NCI-H510A (cell line): Measurements from ENCODE around the gene CCND1.
"Not testable (repeated sequence)": the region's sequence is repeated elsewhere in the genome, so short reads cannot be mapped to it uniquely, and the experiment has no call there.

Source experiments
- DNase-seq: peaks from one replicate; lab custom pipeline; 2025; lab: John Stamatoyannopoulos, UW

CCND1 gene

GRCh38 chr11:69666752-69667536 lies 26.0 kb downstream of the CCND1 start:
- DNase-seq, result no peak

- no peak for DNase-seq
Measured at GRCh38 chr11:69667619-69668604, 27.0 kb downstream of the CCND1 start.

DNA sequence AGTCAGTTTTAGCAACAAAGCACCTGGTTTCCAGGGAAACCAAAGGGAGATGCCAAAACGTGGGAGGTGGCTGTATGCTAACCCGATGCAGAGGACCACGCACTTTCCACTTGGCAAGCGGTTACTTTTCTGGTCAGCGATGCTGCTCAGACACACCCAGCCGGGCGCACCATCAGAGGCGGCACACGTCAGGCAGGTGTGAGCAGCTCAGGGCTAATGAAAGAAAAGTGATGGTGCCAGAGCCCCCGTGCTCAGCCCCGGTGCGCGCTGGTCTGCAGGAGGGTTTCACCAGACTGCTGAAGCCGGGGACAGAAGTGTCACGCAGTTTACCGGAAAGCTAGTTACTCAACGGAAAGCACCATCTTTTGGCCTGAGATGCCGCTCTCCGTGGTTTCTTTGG lies 28.5 kb downstream of the CCND1 start:
- DNase-seq, result no peak

DNA sequence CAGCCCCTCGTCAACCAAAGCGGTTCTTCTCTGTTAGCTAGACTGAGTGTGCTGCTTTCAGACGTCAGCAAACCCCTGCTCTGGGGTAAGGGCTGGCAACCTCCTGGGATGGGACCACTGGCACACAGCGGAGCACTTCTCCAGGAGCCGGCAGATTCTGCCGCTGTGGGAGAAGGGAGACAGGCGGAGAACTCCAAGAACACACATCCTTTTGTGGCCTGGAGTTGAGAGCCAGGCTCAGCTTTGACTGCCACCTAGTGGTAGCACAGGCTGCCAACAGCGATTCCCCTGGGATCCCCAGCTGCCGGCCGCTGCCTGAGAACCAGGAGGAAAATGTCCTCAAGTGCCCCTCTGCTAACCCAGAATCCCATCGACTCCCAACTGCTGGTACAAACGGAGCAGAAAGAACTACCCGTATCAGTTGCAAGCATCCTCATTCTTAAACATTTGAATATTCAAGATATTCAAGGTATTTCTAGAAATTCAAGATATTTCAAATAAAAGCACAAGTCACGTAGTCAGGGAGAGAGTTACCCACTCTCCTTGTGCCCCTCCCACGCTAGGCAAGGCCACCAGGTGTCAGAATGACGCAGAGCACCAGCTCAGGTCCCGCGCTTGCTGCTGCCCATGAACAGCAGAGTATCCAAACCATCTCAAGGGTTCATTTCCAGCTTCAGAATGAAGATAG lies 29.3 kb downstream of the CCND1 start:
- DNase-seq, result peak; percentile 50

DNA sequence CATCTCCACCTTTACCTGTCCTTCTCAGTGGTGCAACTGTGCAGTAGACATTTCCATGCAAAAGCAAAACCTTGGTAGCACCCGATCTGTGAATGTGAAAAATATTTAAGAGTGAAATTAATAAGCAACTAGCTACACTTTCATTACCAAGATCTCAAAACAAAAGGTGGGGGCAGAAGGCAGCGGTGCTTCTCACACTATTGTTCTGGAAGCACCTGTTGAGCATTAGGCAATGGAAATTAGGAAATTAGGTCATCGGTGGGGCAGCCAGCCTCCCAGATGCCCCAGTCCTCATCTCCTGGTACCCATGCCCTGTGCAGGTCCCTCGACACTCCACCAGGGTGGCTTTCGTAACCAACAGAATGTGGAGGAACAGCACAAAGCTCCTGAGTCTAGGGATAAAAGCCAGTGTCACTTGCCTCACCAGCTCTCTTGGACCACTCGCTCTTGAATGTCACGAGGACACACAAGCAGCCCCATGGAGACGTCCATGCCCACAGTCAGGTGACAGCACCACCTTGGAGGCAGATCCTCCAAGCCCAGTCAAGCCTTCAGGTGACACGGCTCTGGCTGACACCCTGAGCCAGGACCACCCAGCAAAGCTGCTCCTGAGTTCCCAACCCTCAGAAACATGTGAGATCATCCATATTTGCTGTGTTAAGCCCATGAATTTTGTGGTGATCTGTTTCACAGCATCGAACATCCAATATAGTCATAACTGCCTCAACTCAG lies 30.9 kb downstream of the CCND1 start:
- no peak for DNase-seq

DNA sequence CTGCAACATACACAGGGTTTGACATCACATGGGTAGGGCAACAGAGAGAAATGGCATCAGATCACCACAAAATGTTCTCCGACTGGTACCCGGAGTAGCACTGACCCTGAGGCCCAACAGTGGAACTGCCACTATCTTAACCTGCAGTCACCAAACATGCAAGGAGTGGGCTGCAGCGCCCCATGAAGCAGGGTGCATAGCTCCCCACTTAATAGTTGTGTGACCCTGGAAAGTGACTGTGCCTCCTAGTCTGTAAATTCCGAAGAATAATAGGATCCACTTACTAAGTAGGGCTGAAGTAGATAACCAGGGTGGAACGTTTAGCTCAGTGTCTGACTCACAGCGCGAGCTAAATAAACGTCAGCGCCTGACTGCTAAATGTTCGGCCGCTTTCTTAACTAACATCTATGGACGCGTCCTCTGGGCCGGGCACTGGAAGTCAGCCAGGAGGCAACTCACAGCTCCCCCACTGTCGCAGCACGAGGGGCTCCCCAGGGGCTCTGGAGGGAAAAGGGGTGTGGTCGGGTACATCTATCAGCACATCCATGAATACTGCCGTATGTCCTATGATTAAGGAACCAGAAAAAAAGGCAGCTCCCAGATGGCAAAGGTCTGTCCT lies 33.4 kb downstream of the CCND1 start:
- DNase-seq, result no peak

- peak; percentile 81 for DNase-seq
Measured at GRCh38 chr11:69674886-69675714, 34.1 kb downstream of the CCND1 start, which contains the start of gene LTO1. Gene LTO1, minus strand, starts transcription at chr11:69675353. Its CDS starts 114 bp downstream, at chr11:69675239.

DNA sequence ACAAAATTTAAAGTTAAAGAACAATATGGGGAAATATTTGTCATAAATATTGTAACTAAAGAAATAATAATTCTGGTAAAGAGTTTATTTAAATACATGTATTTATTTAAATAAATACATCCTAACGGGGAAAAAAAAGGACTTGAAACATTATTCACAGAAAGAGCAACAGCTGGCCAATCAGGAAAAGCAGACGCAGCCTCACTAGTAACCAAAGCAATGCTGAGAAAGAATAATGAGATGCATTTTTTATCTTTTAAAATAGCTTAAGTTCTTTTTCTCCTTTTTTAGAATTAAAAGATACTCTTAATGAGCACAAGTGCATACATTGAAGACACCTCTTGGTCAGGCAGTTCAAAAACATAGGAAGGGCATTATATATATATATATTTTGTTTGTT lies 36.8 kb downstream of the CCND1 start:
- DNase-seq, result no peak

DNA sequence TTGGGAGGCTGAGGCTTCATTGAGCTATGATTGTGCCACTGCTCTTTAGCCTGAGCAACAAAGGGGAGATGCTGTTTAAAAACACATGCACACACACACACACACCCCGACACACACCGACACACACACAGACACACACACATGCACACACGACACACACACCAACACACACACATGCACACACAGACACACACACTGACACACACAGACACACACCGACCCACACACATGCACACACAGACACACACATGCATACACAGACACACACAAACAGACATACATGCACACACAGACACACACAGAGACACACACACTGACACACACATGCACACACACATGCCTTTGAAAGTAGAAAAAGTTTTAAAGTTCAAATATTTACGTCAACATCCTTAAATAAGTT lies 39.7 kb downstream of the CCND1 start:
- no peak for DNase-seq

- no peak for DNase-seq
Measured at GRCh38 chr11:69682221-69682620, 41.3 kb downstream of the CCND1 start.

DNA sequence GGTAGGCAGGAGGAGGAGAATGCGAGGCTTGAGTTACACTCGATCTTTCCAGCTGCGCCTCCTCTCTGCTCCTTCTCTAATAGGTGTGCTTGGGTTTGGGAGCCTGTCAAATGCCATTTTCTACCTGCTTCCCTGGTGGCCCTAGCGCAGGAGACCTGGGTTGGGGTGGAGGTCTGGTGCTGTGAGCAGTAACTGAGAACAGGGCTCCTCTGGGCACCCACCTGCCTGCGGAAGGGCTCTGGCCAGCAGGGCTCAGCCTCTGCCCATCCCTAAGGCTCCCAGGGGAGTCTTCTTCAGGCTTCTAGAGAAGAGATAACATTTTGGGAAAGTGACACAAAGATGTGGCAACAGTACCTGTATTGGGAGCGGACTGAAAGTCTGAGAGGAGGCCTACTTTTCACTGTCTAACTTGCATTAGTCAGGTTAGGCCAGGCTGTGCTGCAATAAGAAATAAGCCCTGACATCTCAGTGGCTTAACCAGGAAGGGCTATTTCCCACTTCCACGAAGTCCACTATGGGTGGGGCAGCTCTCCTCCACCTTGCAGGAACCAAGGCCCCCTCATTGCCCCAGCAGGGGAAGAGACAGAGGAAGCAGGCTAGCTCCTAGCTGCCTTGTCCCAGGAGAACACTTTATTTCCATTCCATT lies 41.8 kb downstream of the CCND1 start:
- no peak for DNase-seq

- no peak for DNase-seq
Measured at GRCh38 chr11:69683764-69684333, 42.9 kb downstream of the CCND1 start.

DNA sequence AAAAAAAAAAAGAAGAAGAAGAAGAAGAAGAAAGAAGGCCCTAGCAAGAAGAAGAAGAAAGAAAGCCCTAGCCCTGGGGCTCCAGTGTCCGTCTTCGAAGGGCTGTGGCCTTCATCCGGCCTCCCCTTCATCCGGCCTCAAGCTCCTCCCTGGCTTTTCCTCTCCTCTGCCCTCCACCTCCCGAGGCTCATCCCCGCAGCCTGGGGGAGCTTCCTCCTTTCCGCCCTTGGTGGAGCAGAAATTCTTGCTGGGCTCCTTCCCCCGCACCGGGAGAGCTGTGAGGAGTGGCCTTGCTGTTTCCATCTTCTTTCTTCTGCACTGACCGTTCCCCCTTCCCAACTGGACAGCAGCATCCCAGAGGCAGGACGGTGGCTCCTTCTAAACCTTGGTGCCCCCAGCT lies 43.7 kb downstream of the CCND1 start:
- DNase-seq, result no peak

GRCh38 chr11:69685348-69685747 lies 44.4 kb downstream of the CCND1 start:
- no peak for DNase-seq

DNA sequence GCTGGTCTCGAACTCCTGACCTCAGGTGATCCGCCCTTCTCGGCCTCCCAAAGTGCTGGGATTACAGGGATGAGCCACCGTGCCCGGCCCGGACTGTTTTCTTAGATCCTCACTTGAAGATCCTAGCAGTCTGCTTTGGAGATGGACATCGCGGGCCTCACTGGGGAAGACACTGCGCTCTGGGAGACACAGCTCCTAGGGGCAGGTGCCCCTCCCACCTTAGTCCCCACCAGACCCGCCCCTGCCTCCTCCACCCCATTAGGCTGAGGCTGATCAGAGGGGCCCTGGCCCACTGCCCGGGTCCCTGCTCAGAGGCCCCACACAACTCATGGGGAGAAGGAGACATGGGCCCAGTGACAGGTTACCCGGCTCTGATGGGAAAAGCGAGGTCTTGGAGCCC lies 45.5 kb downstream of the CCND1 start:
- DNase-seq, result no peak

- no peak for DNase-seq
Measured at GRCh38 chr11:69686856-69687255, 45.9 kb downstream of the CCND1 start.

DNA sequence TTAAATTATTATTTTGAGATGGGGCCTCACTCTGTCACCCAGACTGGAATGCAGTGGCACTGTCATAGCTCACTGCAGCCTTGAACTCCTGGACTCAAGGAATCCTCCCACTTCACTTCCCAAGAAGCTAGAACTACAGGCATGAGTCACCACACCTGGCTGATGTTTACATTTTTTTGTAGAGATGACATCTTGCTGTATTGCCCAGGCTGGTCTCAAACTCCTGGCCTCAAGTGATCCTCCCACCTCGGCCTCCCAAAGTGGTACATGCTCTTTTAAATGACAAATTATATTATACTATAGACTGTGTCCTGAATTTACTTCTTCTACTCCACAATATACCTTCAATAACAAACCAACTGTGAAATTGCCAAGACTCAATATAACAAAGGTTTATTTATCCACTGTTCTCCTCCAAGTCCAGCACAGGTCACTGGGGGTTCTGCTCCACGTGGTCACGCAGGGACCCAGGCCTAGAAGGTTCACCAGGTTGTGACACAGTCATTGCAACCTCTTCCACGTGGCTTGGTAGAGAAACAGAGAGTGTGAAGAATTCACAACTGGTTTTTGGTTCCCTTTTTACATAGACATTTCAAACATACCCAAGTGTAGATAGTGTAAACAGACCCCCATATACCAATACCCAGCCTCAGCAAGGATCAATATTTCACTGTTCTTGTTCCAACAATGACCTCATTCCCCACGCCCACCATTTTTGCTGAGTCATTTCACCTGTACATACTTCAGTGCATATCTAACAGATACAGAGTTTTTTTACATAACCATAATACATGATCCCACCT lies 47.2 kb downstream of the CCND1 start:
- not testable (repeated sequence) for DNase-seq

- DNase-seq, result no peak
Measured at GRCh38 chr11:69689484-69690319, 48.7 kb downstream of the CCND1 start.
